Neural cell (in vitro differentiated cells): Measurements from ENCODE around the gene TAS1R2.

ENCODE experiments used
- EP300 ChIP-seq: fragments of 450-650 bp; conservative IDR thresholded peaks from 2 replicates; pipeline ENCODE4 v1.6.1; 2014; ENCODE audit warnings: antibody characterized with exemption, mild to moderate bottlenecking, moderate library complexity; ENCODE audit not compliant: poor library complexity, severe bottlenecking
- POLR2AphosphoS5 ChIP-seq: IDR thresholded peaks from 2 replicates; pipeline ENCODE4 v1.6.1; 2012
- RAD21 ChIP-seq: fragments of 450-650 bp; conservative IDR thresholded peaks from 2 replicates; pipeline ENCODE4 v1.6.1; 2014; ENCODE audit warnings: antibody characterized with exemption, mild to moderate bottlenecking, moderate library complexity
- TF ChIP-seq, protein P1 (sequence below): fragments of 450-650 bp; IDR thresholded peaks from 2 replicates; pipeline ENCODE4 v1.5.1; 2014; ENCODE audit warnings: antibody characterized with exemption, mild to moderate bottlenecking, moderate library complexity; ENCODE audit not compliant: poor library complexity, severe bottlenecking
- TF ChIP-seq, protein P2 (sequence below): IDR thresholded peaks from 2 replicates; pipeline ENCODE4 v1.6.1; 2012; ENCODE audit warnings: borderline replicate concordance

DNA sequence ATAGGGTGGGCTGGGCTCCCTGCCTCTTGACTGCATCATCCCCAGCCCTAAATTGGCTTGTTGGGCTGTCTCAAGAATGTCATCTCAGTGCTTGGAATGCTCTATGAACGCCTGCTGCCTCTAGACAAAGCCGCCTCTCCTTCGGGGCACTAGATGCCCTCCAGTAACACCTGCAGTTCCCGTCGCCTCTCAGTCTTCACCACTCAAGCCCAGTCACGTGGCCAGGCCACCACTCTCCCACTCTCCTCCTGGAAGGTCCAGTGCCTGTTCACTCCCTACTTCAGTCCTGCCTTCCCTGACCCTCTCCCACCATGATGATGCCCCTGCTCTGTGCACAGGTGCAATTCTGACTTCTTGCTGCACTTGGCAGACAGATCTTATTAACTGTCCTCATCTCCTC, 7.0 kb downstream of the TAS1R2 start:
- TF ChIP-seq POLR2AphosphoS5 (no peak), EP300 (no peak), RAD21 (no peak)
- TF ChIP-seq, protein P1, sequence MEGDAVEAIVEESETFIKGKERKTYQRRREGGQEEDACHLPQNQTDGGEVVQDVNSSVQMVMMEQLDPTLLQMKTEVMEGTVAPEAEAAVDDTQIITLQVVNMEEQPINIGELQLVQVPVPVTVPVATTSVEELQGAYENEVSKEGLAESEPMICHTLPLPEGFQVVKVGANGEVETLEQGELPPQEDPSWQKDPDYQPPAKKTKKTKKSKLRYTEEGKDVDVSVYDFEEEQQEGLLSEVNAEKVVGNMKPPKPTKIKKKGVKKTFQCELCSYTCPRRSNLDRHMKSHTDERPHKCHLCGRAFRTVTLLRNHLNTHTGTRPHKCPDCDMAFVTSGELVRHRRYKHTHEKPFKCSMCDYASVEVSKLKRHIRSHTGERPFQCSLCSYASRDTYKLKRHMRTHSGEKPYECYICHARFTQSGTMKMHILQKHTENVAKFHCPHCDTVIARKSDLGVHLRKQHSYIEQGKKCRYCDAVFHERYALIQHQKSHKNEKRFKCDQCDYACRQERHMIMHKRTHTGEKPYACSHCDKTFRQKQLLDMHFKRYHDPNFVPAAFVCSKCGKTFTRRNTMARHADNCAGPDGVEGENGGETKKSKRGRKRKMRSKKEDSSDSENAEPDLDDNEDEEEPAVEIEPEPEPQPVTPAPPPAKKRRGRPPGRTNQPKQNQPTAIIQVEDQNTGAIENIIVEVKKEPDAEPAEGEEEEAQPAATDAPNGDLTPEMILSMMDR: no peak
- TF ChIP-seq, protein P2, sequence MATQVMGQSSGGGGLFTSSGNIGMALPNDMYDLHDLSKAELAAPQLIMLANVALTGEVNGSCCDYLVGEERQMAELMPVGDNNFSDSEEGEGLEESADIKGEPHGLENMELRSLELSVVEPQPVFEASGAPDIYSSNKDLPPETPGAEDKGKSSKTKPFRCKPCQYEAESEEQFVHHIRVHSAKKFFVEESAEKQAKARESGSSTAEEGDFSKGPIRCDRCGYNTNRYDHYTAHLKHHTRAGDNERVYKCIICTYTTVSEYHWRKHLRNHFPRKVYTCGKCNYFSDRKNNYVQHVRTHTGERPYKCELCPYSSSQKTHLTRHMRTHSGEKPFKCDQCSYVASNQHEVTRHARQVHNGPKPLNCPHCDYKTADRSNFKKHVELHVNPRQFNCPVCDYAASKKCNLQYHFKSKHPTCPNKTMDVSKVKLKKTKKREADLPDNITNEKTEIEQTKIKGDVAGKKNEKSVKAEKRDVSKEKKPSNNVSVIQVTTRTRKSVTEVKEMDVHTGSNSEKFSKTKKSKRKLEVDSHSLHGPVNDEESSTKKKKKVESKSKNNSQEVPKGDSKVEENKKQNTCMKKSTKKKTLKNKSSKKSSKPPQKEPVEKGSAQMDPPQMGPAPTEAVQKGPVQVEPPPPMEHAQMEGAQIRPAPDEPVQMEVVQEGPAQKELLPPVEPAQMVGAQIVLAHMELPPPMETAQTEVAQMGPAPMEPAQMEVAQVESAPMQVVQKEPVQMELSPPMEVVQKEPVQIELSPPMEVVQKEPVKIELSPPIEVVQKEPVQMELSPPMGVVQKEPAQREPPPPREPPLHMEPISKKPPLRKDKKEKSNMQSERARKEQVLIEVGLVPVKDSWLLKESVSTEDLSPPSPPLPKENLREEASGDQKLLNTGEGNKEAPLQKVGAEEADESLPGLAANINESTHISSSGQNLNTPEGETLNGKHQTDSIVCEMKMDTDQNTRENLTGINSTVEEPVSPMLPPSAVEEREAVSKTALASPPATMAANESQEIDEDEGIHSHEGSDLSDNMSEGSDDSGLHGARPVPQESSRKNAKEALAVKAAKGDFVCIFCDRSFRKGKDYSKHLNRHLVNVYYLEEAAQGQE: no peak
